Vagina (tissue), 2 donors: ENCODE results near the gene SNCG. TPM values are rescaled to one million over a fixed set of nuclear protein-coding genes. Genes with fewer than 3 reads are reported as not detected.
"Not testable (repeated sequence)": the region's sequence is repeated elsewhere in the genome, so short reads cannot be mapped to it uniquely, and the experiment has no call there.

Source experiments
- DNase-seq, 2 donors: peaks; one replicate each; pipeline ENCODE4 v3.0.0-alpha.2; 2017; ENCODE audit errors: extremely low spot score in 2 of 2
- H3K27ac ChIP-seq: fragments of 200-600 bp; sonication (generic); one replicate; pipeline ENCODE4 v1.5.1; 2019
- H3K27me3 ChIP-seq: fragments of 200-600 bp; sonication (generic); one replicate; pipeline ENCODE4 v1.5.1; 2019
- H3K36me3 ChIP-seq, 2 donors: fragments of 200-600 bp; sonication (generic); one replicate each; pipeline ENCODE4 v1.5.1; 2017 to 2019
- H3K4me1 ChIP-seq: fragments of 200-600 bp; sonication (generic); one replicate; pipeline ENCODE4 v1.5.1; 2019
- H3K4me3 ChIP-seq, 2 donors: fragments of 200-600 bp; sonication (generic); 1 replicate in 1 of 2; 2 replicates in 1 of 2; pipeline ENCODE4 v1.5.1; 2016 to 2019
- H3K9me3 ChIP-seq: fragments of 200-600 bp; sonication (generic); one replicate; pipeline ENCODE4 v1.5.1; 2019
- CTCF ChIP-seq, 3 experiments: fragments of 450-650 bp in 2 of 3; fragments of 200-600 bp in 1 of 3; sonication (generic) in 1 of 3; IDR thresholded peaks; one replicate each; pipeline ENCODE4 v1.5.1; 2017 to 2019; ENCODE audit warnings: antibody characterized with exemption in 3 of 3, mild to moderate bottlenecking in 2 of 3, moderate library complexity in 2 of 3
- POLR2A ChIP-seq, 2 donors: fragments of 450-650 bp; IDR thresholded peaks; one replicate each; pipeline ENCODE4 v1.6.1; 2017; ENCODE audit warnings: antibody characterized with exemption in 2 of 2, mild to moderate bottlenecking in 2 of 2, moderate library complexity in 2 of 2
- POLR2AphosphoS5 ChIP-seq, 2 donors: sonication (generic); formaldehyde crosslinking; IDR thresholded peaks; one replicate each; pipeline ENCODE4 v1.9.0; 2017; ENCODE audit warnings: antibody characterized with exemption in 2 of 2, mild to moderate bottlenecking in 2 of 2, low read depth in 1 of 2; ENCODE audit not compliant: insufficient read depth in 1 of 2
- intact Hi-C: fragments of 100-400 bp; cut with DNase I; formaldehyde crosslinking; loops from one replicate; pipeline ENCODE4 v1.15.1; 2023
- total RNA-seq: library from RNA; depleted of rRNA; stranded (reverse); fragments of >200 nt; gene quantifications from one replicate; pipeline ENCODE4 v1.2.3, GENCODE V29; 2016

The SNCG gene
- total RNA-seq, 1 donor from 2014 or later: 36.6 TPM

GRCh38 chr10:86945361-86946212, 12.8 kb upstream of the SNCG start:
- DNase-seq: peak; percentile 55 to 86
- H3K4me3 ChIP-seq: no peak overlapping the region
- H3K27ac ChIP-seq: peak overlapping the region; percentile 18
- H3K36me3 ChIP-seq: no peaks in the 10 kb centered on the region
- intact Hi-C loops: no loop called here
- H3K9me3 ChIP-seq: no peaks in the 10 kb centered on the region
- peaks cover 20% of the 10 kb centered on the region for H3K4me1 ChIP-seq
- H3K27me3 ChIP-seq: no peaks in the 10 kb centered on the region
- TF ChIP-seq POLR2AphosphoS5 (IDR thresholded peaks at IDR 0.05; ENCODE audit: insufficient read depth in 1 of 2, low read depth in 1 of 2): no peak
- no peak for TF ChIP-seq CTCF (IDR thresholded peaks at IDR 0.05)
- no peak for TF ChIP-seq POLR2A (IDR thresholded peaks at IDR 0.05)

- no peaks in the 10 kb centered on the region for H3K27me3 ChIP-seq
- intact Hi-C loops: no loop called here
- H3K4me3 ChIP-seq: no peak overlapping the region
- H3K36me3 ChIP-seq: no peaks in the 10 kb centered on the region
- TF ChIP-seq POLR2A (IDR thresholded peaks at IDR 0.05) (no peak), CTCF (IDR thresholded peaks at IDR 0.05) (no peak), POLR2AphosphoS5 (IDR thresholded peaks at IDR 0.05; ENCODE audit: insufficient read depth in 1 of 2, low read depth in 1 of 2) (no peak)
- peaks cover 20% of the 10 kb centered on the region for H3K4me1 ChIP-seq
- peak; percentile 84 to 91 for DNase-seq
- H3K9me3 ChIP-seq: no peaks in the 10 kb centered on the region
- H3K27ac ChIP-seq: peak overlapping the region; percentile 18
Observed at GRCh38 chr10:86946213-86947155, 11.9 kb upstream of the SNCG start.

- H3K36me3 ChIP-seq, H3K4me3 ChIP-seq, H3K27me3 ChIP-seq, H3K9me3 ChIP-seq, intact Hi-C loops, H3K27ac ChIP-seq: not testable (repeated sequence)
- DNase-seq: peak in 1 of 2 donors; percentile 46
- H3K4me1 ChIP-seq: peaks cover 20% of the 10 kb centered on the region
Observed at GRCh38 chr10:86947806-86948205, 10.6 kb upstream of the SNCG start.

GRCh38 chr10:86950349-86950748, 8.1 kb upstream of the SNCG start:
- Histone ChIP-seq H3K27ac (no peak overlapping the region), H3K4me3 (no peak overlapping the region), H3K36me3 (no peaks in the 10 kb centered on the region), H3K9me3 (no peaks in the 10 kb centered on the region), H3K4me1 (peaks cover 29% of the 10 kb centered on the region), H3K27me3 (no peaks in the 10 kb centered on the region)
- intact Hi-C loops: no loop called here
- TF ChIP-seq CTCF (IDR thresholded peaks at IDR 0.05) (no peak), POLR2A (IDR thresholded peaks at IDR 0.05) (no peak), POLR2AphosphoS5 (IDR thresholded peaks at IDR 0.05; ENCODE audit: insufficient read depth in 1 of 2, low read depth in 1 of 2) (no peak)
- no peak for DNase-seq

GRCh38 chr10:86951184-86951761, 7.1 kb upstream of the SNCG start:
- no peaks in the 10 kb centered on the region for H3K27me3 ChIP-seq
- no peaks in the 10 kb centered on the region for H3K9me3 ChIP-seq
- peaks cover 29% of the 10 kb centered on the region for H3K4me1 ChIP-seq
- intact Hi-C loops: no loop called here
- DNase-seq: no peak
- no peaks in the 10 kb centered on the region for H3K36me3 ChIP-seq
- H3K27ac ChIP-seq: no peak overlapping the region
- TF ChIP-seq POLR2AphosphoS5 (IDR thresholded peaks at IDR 0.05; ENCODE audit: insufficient read depth in 1 of 2, low read depth in 1 of 2) (no peak), POLR2A (IDR thresholded peaks at IDR 0.05) (no peak), CTCF (IDR thresholded peaks at IDR 0.05) (no peak)
- H3K4me3 ChIP-seq: no peak overlapping the region
